COLO668 (cell line): ENCODE measurements around the gene KAZALD1.
"Not testable (repeated sequence)": the region's sequence is repeated elsewhere in the genome, so short reads cannot be mapped to it uniquely, and the experiment has no call there.

ENCODE experiments used
- DNase-seq: peaks from one replicate; lab custom pipeline; 2025; ENCODE audit not compliant: unreplicated experiment; lab: John Stamatoyannopoulos, UW

The KAZALD1 gene

DNA sequence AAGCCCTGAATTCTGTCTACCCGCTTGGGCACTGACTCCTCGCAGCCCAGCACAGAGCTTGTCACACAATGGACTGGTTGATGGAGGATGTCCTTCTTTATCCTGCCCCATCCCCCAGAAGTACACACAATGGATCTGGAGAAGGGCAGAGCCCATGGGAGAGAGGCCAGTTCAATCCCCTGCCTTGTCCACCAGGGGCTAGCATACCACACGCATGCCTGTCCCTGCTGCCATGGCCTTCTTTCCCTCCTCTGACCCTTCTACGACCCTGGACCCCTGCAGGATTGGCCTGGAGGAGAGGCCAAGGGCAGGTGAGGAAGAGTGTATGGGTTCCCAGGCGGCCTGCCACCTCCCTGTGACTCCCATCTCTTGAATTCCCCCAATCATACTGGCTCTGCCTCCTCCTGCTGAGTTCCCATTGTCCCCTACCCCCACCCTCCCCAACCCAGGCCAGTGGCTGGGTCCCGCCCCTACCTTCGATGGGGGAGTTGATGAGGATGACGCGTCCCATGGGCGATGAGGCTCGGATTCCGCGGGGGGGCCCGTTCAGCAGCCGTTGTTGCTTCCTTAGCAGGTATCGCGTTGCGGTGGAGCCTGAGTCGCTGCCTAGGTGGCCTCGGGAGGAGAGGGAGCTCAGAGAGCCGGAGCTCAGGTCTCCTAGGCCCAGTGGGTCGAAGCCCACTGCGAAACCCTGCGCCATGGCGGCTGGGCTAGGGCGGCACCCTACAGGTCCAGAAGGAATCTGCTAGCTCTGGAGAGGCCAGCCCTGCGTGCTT lies 32.1 kb upstream of the KAZALD1 start:
- DNase-seq = no peak

DNA sequence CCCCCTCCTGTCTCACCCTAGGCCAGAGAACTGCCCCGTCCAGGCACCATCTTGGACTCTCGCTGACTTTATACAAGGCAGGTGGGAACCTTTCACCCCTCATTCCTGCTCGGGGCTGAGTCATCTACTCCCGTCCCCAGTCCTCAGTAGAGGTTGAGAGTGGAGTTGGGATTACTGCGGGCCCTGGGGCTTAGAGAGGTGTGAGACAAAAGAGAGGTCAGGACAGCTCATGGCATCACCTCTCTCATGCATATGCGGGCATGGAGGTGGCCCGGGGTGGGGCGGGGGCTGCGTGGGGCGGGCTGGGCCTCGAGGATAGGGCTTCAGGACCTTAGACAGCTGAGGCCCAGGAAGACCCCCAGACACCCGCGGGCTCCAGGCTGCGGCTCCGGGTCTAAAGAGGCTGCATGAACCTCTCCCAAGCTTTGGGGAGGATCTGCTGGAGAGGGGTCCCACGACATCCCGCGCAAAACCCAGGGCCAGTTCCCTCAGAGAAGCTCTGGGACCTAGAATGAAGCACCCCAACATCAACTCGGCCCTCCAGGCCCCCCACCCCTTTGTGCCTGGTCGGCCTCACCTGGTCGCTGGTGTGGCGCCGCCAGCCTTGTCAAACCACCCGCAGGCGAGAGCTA lies 31.2 kb upstream of the KAZALD1 start:
- no peak for DNase-seq

- peak; percentile 90 for DNase-seq
These were observed 30.5 kb upstream of the KAZALD1 start, which contains the start of the genes PDZD7 and SFXN3 for GRCh38 chr10:101031128-101031795. TSS of gene PDZD7 (minus strand) at chr10:101031129. CDS start at chr10:101030219, 910 bp downstream. TSS of gene SFXN3 (plus strand) at chr10:101031234. CDS start at chr10:101034695, 3,461 bp downstream.

GRCh38 chr10:101031796-101032636 lies 29.8 kb upstream of the KAZALD1 start:
- peak; percentile 52 for DNase-seq

- DNase-seq = peak; percentile 23
These were observed 29.1 kb upstream of the KAZALD1 start for GRCh38 chr10:101032637-101033224.

GRCh38 chr10:101033276-101033675 lies 28.5 kb upstream of the KAZALD1 start:
- DNase-seq = no peak

- DNase-seq = not testable (repeated sequence)
These were observed 27.4 kb upstream of the KAZALD1 start for GRCh38 chr10:101034404-101034803.

- DNase-seq = no peak
These were observed 26.5 kb upstream of the KAZALD1 start for GRCh38 chr10:101035314-101035713.

DNA sequence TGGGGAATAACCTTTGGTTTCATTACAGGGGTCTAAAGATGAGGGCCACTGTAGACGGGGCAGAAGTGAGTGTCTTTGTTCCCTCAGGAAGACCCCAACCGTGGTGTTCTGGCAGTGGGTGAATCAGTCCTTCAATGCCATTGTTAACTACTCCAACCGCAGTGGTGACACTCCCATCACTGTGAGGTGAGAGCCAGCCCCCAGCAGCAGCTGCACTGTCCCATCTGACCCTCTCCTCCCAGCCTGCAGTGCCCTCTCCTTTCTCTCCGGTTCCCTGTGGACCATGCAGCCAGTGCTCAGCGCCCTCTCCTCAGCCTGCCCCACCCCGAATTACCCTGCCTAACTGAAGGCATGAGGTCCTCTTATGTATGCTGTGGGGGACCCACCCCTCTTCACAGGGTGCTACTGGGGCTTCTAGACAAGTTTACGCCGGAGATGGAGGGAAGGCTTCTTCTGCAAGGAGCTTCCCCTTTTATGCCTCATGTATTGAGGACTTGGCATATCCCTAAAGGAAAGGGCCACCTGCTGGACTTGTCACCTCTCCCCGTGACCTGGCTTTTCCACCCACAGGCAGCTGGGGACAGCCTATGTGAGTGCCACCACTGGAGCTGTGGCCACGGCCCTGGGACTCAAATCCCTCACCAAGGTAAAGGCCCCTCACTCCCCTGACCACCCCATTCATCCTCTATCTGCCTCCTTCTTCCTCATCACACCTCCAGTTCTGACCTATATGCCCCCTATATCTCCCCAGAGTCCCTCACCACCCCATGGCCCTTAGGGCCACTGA lies 25.7 kb upstream of the KAZALD1 start:
- no peak for DNase-seq

DNA sequence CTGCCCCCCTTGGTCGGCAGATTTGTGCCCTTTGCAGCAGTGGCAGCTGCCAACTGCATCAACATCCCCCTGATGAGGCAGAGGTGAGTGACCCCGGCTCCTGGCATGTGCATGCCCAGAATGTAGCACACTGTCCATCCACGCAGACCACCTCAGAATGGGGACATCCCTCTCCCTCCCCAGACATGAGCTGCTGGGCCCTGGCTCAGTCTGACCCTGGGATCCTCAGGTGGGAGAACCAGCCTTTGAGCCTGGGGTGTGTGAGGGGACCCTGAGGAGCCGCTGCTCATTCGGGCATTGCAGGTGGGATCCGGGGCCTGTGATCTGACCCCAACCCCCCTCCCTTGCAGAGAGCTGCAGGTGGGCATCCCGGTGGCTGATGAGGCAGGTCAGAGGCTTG lies 25.1 kb upstream of the KAZALD1 start:
- DNase-seq = no peak

- no peak for DNase-seq
These were observed 23.3 kb upstream of the KAZALD1 start for GRCh38 chr10:101038484-101038883.

DNA sequence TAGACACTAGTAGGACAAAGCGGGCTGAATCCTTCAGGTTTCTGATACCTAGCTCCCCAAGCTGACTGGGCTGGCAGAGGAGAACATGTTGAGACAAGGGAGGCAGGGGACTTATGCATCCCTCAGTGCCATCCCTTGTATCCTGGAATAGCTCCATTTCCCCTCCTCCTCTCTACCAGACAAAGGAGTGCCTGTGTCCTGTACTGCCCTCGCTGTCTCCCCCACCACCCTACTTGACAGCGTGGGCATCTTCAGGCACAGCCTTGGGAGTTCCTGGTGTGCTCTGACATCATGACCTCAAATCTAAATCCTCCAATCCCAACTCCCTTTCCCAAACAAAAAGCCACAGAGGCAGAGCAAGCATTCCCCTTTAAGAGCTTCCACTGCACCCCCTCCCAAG lies 21.7 kb upstream of the KAZALD1 start:
- DNase-seq = no peak

GRCh38 chr10:101040851-101041250 lies 20.9 kb upstream of the KAZALD1 start:
- no peak for DNase-seq

DNA sequence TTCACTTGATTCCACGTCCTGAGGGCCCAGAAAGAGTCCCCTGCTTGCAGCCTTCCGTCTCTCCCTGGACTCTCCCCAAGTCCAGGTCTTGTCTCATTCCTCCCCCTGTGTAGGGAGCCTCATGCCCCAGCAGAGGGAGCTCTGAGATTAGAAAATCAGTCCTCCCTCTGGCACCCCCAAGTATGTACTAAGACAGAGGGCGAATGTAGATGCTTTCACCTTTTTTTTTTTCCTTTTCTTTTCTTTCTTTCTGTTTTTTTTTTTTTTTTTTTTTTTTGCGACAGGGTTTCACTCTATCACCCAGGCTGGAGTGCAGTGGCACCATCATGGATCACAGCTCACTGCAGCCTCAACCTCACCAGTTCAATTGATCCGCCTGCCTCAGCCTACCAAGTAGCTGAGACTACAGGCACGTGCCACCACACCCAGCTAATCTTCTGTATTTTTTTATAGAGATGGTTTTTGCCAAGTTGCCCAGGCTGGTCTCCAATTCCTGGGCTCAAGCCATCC lies 20.5 kb upstream of the KAZALD1 start:
- peak; percentile 54 for DNase-seq

DNA sequence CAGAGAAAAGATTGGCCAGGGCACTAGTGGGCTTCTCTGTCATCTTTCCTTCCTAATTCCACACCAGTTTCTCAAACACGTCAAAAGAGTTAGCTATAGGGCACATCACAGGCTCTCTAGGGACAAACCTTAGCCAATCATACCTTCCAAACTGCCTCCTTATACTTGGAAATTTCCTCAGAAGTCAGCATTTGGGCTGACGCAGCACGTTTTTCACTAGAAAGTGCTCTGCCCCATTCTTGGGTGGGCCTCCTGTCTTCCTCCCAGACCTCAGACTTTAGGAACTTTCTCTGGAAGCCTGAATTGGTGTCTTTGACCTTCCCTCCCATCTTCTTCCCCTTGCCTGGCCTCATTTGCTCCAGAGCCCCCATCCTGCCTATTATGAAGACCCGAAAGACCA lies 19.7 kb upstream of the KAZALD1 start:
- no peak for DNase-seq

- DNase-seq = peak; percentile 93
These were observed 19.0 kb upstream of the KAZALD1 start for GRCh38 chr10:101042667-101043362.

GRCh38 chr10:101043363-101043707 lies 18.5 kb upstream of the KAZALD1 start:
- DNase-seq = peak; percentile 17

GRCh38 chr10:101044117-101044516 lies 17.7 kb upstream of the KAZALD1 start:
- no peak for DNase-seq
